ENCODE results near the gene PCMT1. TPM values are rescaled to one million over a fixed set of nuclear protein-coding genes. Genes with fewer than 3 reads are reported as not detected.

PCMT1 gene
- total and polyA plus RNA-seq, 2 of the 4 experiments (the other 2 are of a cell fraction), result 101 to 109 TPM

DNA sequence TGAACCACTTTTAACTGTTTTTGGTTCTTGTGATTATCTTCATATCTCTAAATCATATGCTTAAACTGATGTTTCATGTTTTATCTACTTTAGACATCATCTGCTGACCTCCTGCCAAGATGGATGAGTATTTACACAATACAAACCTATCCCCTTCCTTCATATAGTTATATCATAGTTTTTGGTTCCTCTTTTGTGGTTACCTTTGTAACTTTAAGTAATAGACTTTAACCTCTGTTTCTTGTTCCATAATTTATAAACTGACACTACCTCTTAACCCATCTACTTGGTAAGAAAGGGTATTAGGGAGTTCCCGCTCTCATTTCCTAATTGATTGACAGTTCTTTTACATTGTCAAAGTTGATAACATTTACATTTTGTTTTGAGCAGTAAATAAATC, 11.9 kb downstream of the PCMT1 start:
- no peak for ATAC-seq (ENCODE audit: low read depth)
- Histone ChIP-seq H3K4me1 (ENCODE audit: control insufficient read depth, insufficient read depth, low read length) (no peaks in the 10 kb centered on the region), H4K5ac (ENCODE audit: low read depth, low read length) (no peak overlapping the region), H3K9me3 (ENCODE audit: control insufficient read depth, insufficient read depth, low read length) (0 out of 2 replicates have a peak, but pooled peaks cover 3% of the 10 kb centered on the region), H3K56ac (ENCODE audit: extremely low read depth, insufficient read depth, low read length) (no peak overlapping the region), H4K8ac (ENCODE audit: low read depth in 2 of 2, low read length in 2 of 2) (no peak overlapping the region), H3K9ac (ENCODE audit: low read depth, low read length) (no peak overlapping the region), H3K27me3 (ENCODE audit: control insufficient read depth, insufficient read depth, low read length) (no peaks in the 10 kb centered on the region), H3K4me2 (ENCODE audit: low read depth, low read length) (no peak overlapping the region), H3K27ac (ENCODE audit: insufficient read depth, low read length) (no peak overlapping the region), H3K36me3 (ENCODE audit: control insufficient read depth, insufficient read depth, low read length) (no peaks in the 10 kb centered on the region; the same call in 1 of the 2 replicates), H3K4ac (ENCODE audit: low read depth, low read length) (no peak overlapping the region), H3K4me3 (ENCODE audit: insufficient read depth, low read depth, low read length) (no peak overlapping the region), H3K79me1 (ENCODE audit: low read depth in 1 of 2, low read length in 2 of 2) (peaks cover 18 to 31% of the 10 kb centered on the region in 2 experiments), H4K20me1 (ENCODE audit: insufficient read depth, low read length) (peaks cover 5% of the 10 kb centered on the region; the same call in 1 of the 2 replicates), H2AK5ac (ENCODE audit: low read depth, low read length) (no peak overlapping the region), H2BK5ac (ENCODE audit: low read depth, low read length, poor library complexity, severe bottlenecking) (no peak overlapping the region), H2BK15ac (ENCODE audit: low read depth, low read length) (no peak overlapping the region), H2AK9ac (replicated peaks; ENCODE audit: low read depth, low read length, poor library complexity) (no peak overlapping the region), H3K18ac (ENCODE audit: low read depth, low read length) (no peak overlapping the region), H2AFZ (replicated peaks; ENCODE audit: low read length, poor library complexity) (no peak overlapping the region), H4K91ac (ENCODE audit: insufficient read depth, low read depth, low read length) (no peak overlapping the region), H2BK20ac (ENCODE audit: low read depth, low read length) (no peak overlapping the region), H2BK120ac (ENCODE audit: low read depth, low read length) (no peak overlapping the region), H3K23ac (ENCODE audit: low read depth, low read length) (no peak overlapping the region), H3K14ac (replicated peaks; ENCODE audit: low read depth, low read length) (no peak overlapping the region), H3K9me1 (ENCODE audit: insufficient read depth, low read length) (no peaks in the 10 kb centered on the region)
- TF ChIP-seq CTCF (conservative IDR thresholded peaks at IDR 0.05; ENCODE audit: low read depth, low read length) (no peak), SMC3 (IDR thresholded peaks at IDR 0.05; ENCODE audit: low read depth, low read length) (no peak), RFX5 (IDR thresholded peaks at IDR 0.05; ENCODE audit: low read depth, low read length) (no peak), BHLHE40 (IDR thresholded peaks at IDR 0.05; ENCODE audit: low read depth, low read length) (no peak), CEBPB (IDR thresholded peaks at IDR 0.05; ENCODE audit: low read depth, low read length) (no peak), MAFK (IDR thresholded peaks at IDR 0.05; ENCODE audit: low read depth, low read length) (no peak), RAD21 (IDR thresholded peaks at IDR 0.05; ENCODE audit: low read length) (no peak), MAZ (IDR thresholded peaks at IDR 0.05; ENCODE audit: borderline replicate concordance, low read depth, low read length) (no peak)
- TF ChIP-seq, protein P1, sequence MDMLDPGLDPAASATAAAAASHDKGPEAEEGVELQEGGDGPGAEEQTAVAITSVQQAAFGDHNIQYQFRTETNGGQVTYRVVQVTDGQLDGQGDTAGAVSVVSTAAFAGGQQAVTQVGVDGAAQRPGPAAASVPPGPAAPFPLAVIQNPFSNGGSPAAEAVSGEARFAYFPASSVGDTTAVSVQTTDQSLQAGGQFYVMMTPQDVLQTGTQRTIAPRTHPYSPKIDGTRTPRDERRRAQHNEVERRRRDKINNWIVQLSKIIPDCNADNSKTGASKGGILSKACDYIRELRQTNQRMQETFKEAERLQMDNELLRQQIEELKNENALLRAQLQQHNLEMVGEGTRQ (IDR thresholded peaks at IDR 0.05; ENCODE audit: low read depth, low read length), result no peak
- dilution Hi-C loops (cut with HindIII; ENCODE audit: low sequenced_read_pairs, unreplicated experiment) (no loop called here), intact Hi-C loops (cut with micrococcal nuclease) (no loop called here), in situ Hi-C loops (cut with MboI; ENCODE audit: low sequenced_read_pairs) (no loop called here)
- WGBS, 2 experiments (ENCODE audit: extremely low coverage in 2 of 2, insufficient read length in 1 of 2), result no CpG with 5 or more reads among the region's 1 CpG
- BruUV-seq (replicated peaks), result no TSS peak
- POLR2A ChIA-PET (ENCODE audit: unreplicated experiment), result no interaction called here
- no peak for DNase-seq
- CTCF ChIA-PET, result no interaction called here
